H9 (cell line): ENCODE measurements around the gene MAPK13. TPM values are rescaled to one million over a fixed set of nuclear protein-coding genes. Genes with fewer than 3 reads are reported as not detected.

Experiments used
- DNase-seq: peaks from one replicate; pipeline ENCODE4 v3.0.0-alpha.2; 2017
- H2AFZ ChIP-seq: one replicate; pipeline ENCODE4 v1.6.1; 2013; ENCODE audit warnings: mild to moderate bottlenecking, low read length, control low read depth, moderate library complexity
- H2AK5ac ChIP-seq: 2 replicates; pipeline ENCODE4 v1.6.1; 2013; ENCODE audit warnings: low read length, control low read depth, mixed read lengths; ENCODE audit not compliant: insufficient read length
- H2BK120ac ChIP-seq: one replicate; pipeline ENCODE4 v1.6.1; 2013; ENCODE audit warnings: low read depth, mild to moderate bottlenecking, low read length, control low read depth, inconsistent platforms; ENCODE audit not compliant: poor library complexity, severe bottlenecking
- H2BK12ac ChIP-seq: 2 replicates; pipeline ENCODE4 v1.6.1; 2013; ENCODE audit warnings: low read length, control low read depth, mixed read lengths, low read depth; ENCODE audit not compliant: insufficient read length
- H2BK15ac ChIP-seq: 2 replicates; pipeline ENCODE4 v1.6.1; 2013; ENCODE audit warnings: low read depth, low read length, control low read depth
- H2BK20ac ChIP-seq: one replicate; pipeline ENCODE4 v1.6.1; 2013; ENCODE audit warnings: low read depth, mild to moderate bottlenecking, low read length, control low read depth, inconsistent platforms; ENCODE audit not compliant: poor library complexity, severe bottlenecking
- H2BK5ac ChIP-seq: 2 replicates; pipeline ENCODE4 v1.6.1; 2013; ENCODE audit warnings: low read length, control low read depth, mixed read lengths; ENCODE audit not compliant: insufficient read length
- H3K14ac ChIP-seq: 2 replicates; pipeline ENCODE4 v1.6.1; 2013; ENCODE audit warnings: low read length, control low read depth; ENCODE audit not compliant: insufficient read depth
- H3K18ac ChIP-seq: 2 replicates; pipeline ENCODE4 v1.6.1; 2013; ENCODE audit warnings: low read depth, mild to moderate bottlenecking, mixed read lengths, low read length, control low read depth; ENCODE audit not compliant: insufficient read length
- H3K23ac ChIP-seq: 2 replicates; pipeline ENCODE4 v1.6.1; 2013; ENCODE audit warnings: low read length, control low read depth, mixed read lengths, low read depth; ENCODE audit not compliant: insufficient read length
- H3K23me2 ChIP-seq: 2 replicates; pipeline ENCODE4 v1.6.1; 2013; ENCODE audit warnings: low read depth, mild to moderate bottlenecking, mixed read lengths, low read length, control low read depth; ENCODE audit not compliant: insufficient read length, poor library complexity, severe bottlenecking
- H3K27ac ChIP-seq: 2 replicates; pipeline ENCODE4 v1.5.1; 2013; ENCODE audit warnings: low read length, control low read depth, mixed read lengths, low read depth; ENCODE audit not compliant: insufficient read length
- H3K27me3 ChIP-seq: 2 replicates; pipeline ENCODE4 v1.6.1; 2013; ENCODE audit warnings: low read length, control low read depth, inconsistent platforms; ENCODE audit not compliant: insufficient read depth
- H3K4ac ChIP-seq: 2 replicates; pipeline ENCODE4 v1.6.1; 2013; ENCODE audit warnings: low read depth, mild to moderate bottlenecking, control low read depth, inconsistent platforms, low read length, moderate library complexity
- H3K4me1 ChIP-seq: 2 replicates; pipeline ENCODE4 v1.6.1; 2013; ENCODE audit warnings: low read length, control low read depth, inconsistent platforms; ENCODE audit not compliant: insufficient read depth
- H3K4me2 ChIP-seq: 2 replicates; pipeline ENCODE4 v1.6.1; 2013; ENCODE audit warnings: low read length, control low read depth, mixed read lengths; ENCODE audit not compliant: insufficient read length, insufficient read depth
- H3K56ac ChIP-seq: 2 replicates; pipeline ENCODE4 v1.6.1; 2013; ENCODE audit warnings: low read depth, mild to moderate bottlenecking, mixed read lengths, low read length, control low read depth; ENCODE audit not compliant: insufficient read length
- H3K79me1 ChIP-seq: 2 replicates; pipeline ENCODE4 v1.6.1; 2013; ENCODE audit warnings: low read depth, mild to moderate bottlenecking, moderate library complexity, low read length, control low read depth, inconsistent platforms; ENCODE audit not compliant: insufficient read depth, poor library complexity, severe bottlenecking
- H3K79me2 ChIP-seq: 2 replicates; pipeline ENCODE4 v1.6.1; 2013; ENCODE audit warnings: low read length, control low read depth, inconsistent platforms; ENCODE audit not compliant: insufficient read depth
- H3K9ac ChIP-seq: 2 replicates; pipeline ENCODE4 v1.6.1; 2013; ENCODE audit warnings: low read length, control low read depth, mixed read lengths; ENCODE audit not compliant: insufficient read length; ENCODE audit errors: extremely low read depth
- H3K9me3 ChIP-seq: one replicate; pipeline ENCODE4 v1.6.1; 2013; ENCODE audit warnings: low read depth, low read length, inconsistent platforms; ENCODE audit not compliant: control insufficient read depth
- H3T11ph ChIP-seq: one replicate; pipeline ENCODE4 v1.6.1; 2013; ENCODE audit warnings: mild to moderate bottlenecking, low read length, control low read depth, inconsistent platforms
- H4K20me1 ChIP-seq: one replicate; pipeline ENCODE4 v1.6.1; 2013; ENCODE audit not compliant: control insufficient read depth, insufficient read length, insufficient read depth
- H4K5ac ChIP-seq: 2 replicates; pipeline ENCODE4 v1.6.1; 2013; ENCODE audit warnings: low read depth, mild to moderate bottlenecking, mixed read lengths, low read length, control low read depth; ENCODE audit not compliant: insufficient read length
- H4K8ac ChIP-seq: replicated peaks from 2 replicates; pipeline ENCODE4 v1.6.1; 2013; ENCODE audit warnings: low read length, control low read depth, mixed read lengths, low read depth; ENCODE audit not compliant: insufficient read length
- H4K91ac ChIP-seq: 2 replicates; pipeline ENCODE4 v1.6.1; 2013; ENCODE audit warnings: low read depth, mild to moderate bottlenecking, moderate library complexity, mixed read lengths, low read length, control low read depth; ENCODE audit not compliant: insufficient read length
- H3K27ac Mint-ChIP-seq, 3 experiments: 2 replicates in 2 of 3; 3 replicates in 1 of 3; pipeline ENCODE4 v1.8.0; 2020 to 2021; ENCODE audit warnings: mixed read lengths in 3 of 3, mild to moderate bottlenecking in 1 of 3, moderate library complexity in 1 of 3
- H3K27me3 Mint-ChIP-seq: 2 replicates; pipeline ENCODE4 v1.8.0; 2021; ENCODE audit warnings: low read depth, mild to moderate bottlenecking, moderate library complexity, mixed read lengths
- H3K36me3 Mint-ChIP-seq, 3 experiments: 2 replicates in 2 of 3; 3 replicates in 1 of 3; pipeline ENCODE4 v1.8.0; 2020 to 2021; ENCODE audit warnings: low read depth in 3 of 3, mixed read lengths in 3 of 3; ENCODE audit not compliant: insufficient read depth in 1 of 3
- H3K4me1 Mint-ChIP-seq, 2 experiments: 2 replicates each; pipeline ENCODE4 v1.8.0; 2020; ENCODE audit warnings: mixed read lengths in 2 of 2
- H3K4me3 Mint-ChIP-seq, 2 experiments: 2 replicates in 1 of 2; 3 replicates in 1 of 2; pipeline ENCODE4 v1.8.0; 2020 to 2021; ENCODE audit warnings: mild to moderate bottlenecking in 2 of 2, mixed read lengths in 2 of 2, moderate library complexity in 1 of 2
- H3K9me3 Mint-ChIP-seq, 2 experiments: 2 replicates in 1 of 2; 3 replicates in 1 of 2; pipeline ENCODE4 v1.8.0; 2020; ENCODE audit warnings: mild to moderate bottlenecking in 2 of 2, mixed read lengths in 2 of 2, moderate library complexity in 1 of 2
- CTCF ChIP-seq: fragments of 200-600 bp; sonication (generic); conservative IDR thresholded peaks from 3 replicates; pipeline ENCODE4 v1.8.0; 2021; ENCODE audit warnings: antibody characterized with exemption, mild to moderate bottlenecking
- WGBS: extraction: QIAGEN DNeasy Blood & Tissue Kit; methylation state at CpG from one replicate; pipeline ENCODE4 v1.1.7; 2013; ENCODE audit warnings: missing lambda C conversion rate, low lambda C conversion rate, mixed read lengths; ENCODE audit not compliant: insufficient read length; ENCODE audit errors: extremely low coverage; 5-methylcytosine and 5-hydroxymethylcytosine counted together
- total RNA-seq: library from RNA; stranded (reverse); gene quantifications from 2 replicates; pipeline ENCODE4 v1.2.1, GENCODE V29; 2021

The MAPK13 gene
- total RNA-seq, 1 experiment from 2014 or later, result 18.9 TPM

- Mint-ChIP-seq H3K27ac (no peak overlapping the region), H3K4me3 (no peak overlapping the region), H3K4me1 (peaks cover 6 to 8% of the 10 kb centered on the region in 2 experiments; a peak in 1 of 4 replicates), H3K9me3 (no peaks in the 10 kb centered on the region), H3K27me3 (no peaks in the 10 kb centered on the region), H3K36me3 (peaks cover 5 to 37% (median 16%) of the 10 kb centered on the region in 3 experiments)
- Histone ChIP-seq H2BK5ac (no peak overlapping the region), H2BK20ac (no peak overlapping the region), H3K79me1 (no peaks in the 10 kb centered on the region), H3K4me2 (no peak overlapping the region), H3K79me2 (no peaks in the 10 kb centered on the region), H3K56ac (no peak overlapping the region), H2AK5ac (no peak overlapping the region), H2BK120ac (no peak overlapping the region), H3K23ac (no peak overlapping the region), H3K9me3 (no peaks in the 10 kb centered on the region), H3K18ac (no peak overlapping the region), H3K14ac (no peak overlapping the region), H3T11ph (no peak overlapping the region), H3K23me2 (no peaks in the 10 kb centered on the region), H3K4ac (no peak overlapping the region), H2AFZ (no peak overlapping the region), H4K5ac (no peak overlapping the region), H4K91ac (no peak overlapping the region), H3K27me3 (no peaks in the 10 kb centered on the region), H2BK15ac (no peak overlapping the region), H3K27ac (no peak overlapping the region), H3K4me1 (no peaks in the 10 kb centered on the region), H3K9ac (no peak overlapping the region), H4K8ac (no peak overlapping the region), H2BK12ac (no peak overlapping the region), H4K20me1 (no peaks in the 10 kb centered on the region)
- no CpG with 5 or more reads among the region's 7 CpGs for WGBS
- no peak for TF ChIP-seq CTCF
- no peak for DNase-seq
Observed at GRCh38 chr6:36109092-36109491, 21.2 kb upstream of the MAPK13 start.
